Stimulated activated CD8-positive, alpha-beta memory T cell treated with anti-CD3 and anti-CD28 coated beads, Interleukin-7, amount 100 ng/mL, for 1 hour (primary cell): ENCODE results near the gene OR11H6.
"Not testable (repeated sequence)": the region's sequence is repeated elsewhere in the genome, so short reads cannot be mapped to it uniquely, and the experiment has no call there.

Source experiments
- DNase-seq, 2 donors: peaks; one replicate each; pipeline ENCODE4 v3.0.0-alpha.2; 2020; ENCODE audit warnings: low read depth in 2 of 2

The OR11H6 gene

GRCh38 chr14:20223410-20223809 is at the start of gene OR11H6:
TSS of gene OR11H6 (plus strand) at chr14:20223710. CDS start at chr14:20223710, 0 bp downstream.
- DNase-seq = no peak

- DNase-seq = not testable (repeated sequence)
These were observed 49.3 kb upstream of the OR11H6 start for GRCh38 chr14:20174205-20174604.

- DNase-seq = no peak
These were observed 47.2 kb upstream of the OR11H6 start for GRCh38 chr14:20176330-20176729.

DNA sequence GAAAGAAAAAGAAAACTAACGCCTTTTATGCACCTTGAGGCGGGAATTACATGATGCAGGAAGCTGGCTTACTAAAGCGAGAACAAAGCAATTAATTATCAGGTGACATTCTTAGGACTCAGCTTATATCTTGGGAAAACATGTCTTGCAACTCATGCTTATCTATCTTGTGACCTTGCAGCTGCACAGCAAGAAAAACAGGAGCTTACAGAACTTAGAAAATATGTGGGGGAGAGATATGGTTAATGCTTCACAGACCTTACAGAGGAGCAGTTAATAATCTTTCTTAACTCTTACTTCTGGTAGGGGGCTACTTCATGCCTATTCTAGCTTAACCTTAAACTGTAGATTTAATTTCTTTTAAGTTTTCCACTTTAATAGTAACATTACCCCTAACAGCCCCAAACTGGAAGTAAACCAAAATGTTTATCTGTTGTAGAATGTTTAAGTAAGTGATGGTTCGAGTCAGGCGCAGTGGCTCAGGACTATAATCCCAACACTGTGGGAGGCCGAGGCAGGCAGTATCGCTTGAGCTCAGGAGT is 46.0 kb upstream of the OR11H6 start:
- no peak for DNase-seq

GRCh38 chr14:20179218-20179617 is 44.3 kb upstream of the OR11H6 start:
- no peak for DNase-seq

DNA sequence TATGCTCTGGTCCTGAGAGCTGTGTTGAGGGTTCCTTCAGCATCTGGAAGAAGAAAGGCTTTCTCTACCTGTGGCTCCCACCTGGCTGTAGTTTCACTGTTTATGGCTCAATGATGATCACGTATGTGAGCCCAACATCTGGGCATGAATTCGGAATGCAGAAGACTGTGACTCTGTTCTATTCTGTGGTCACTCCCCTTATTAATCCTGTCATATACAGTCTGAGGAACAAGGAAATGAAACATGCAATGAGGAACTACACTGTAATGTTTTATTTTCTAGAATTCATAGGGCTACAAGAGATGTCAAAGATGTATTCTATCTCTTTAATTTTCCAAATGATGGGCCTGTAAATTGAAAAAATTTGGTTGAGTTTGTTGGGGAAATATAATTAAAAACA is 43.6 kb upstream of the OR11H6 start:
- DNase-seq = no peak

GRCh38 chr14:20180486-20180885 is 43.0 kb upstream of the OR11H6 start:
- no peak for DNase-seq

GRCh38 chr14:20184181-20184580 is 39.3 kb upstream of the OR11H6 start:
- no peak for DNase-seq

DNA sequence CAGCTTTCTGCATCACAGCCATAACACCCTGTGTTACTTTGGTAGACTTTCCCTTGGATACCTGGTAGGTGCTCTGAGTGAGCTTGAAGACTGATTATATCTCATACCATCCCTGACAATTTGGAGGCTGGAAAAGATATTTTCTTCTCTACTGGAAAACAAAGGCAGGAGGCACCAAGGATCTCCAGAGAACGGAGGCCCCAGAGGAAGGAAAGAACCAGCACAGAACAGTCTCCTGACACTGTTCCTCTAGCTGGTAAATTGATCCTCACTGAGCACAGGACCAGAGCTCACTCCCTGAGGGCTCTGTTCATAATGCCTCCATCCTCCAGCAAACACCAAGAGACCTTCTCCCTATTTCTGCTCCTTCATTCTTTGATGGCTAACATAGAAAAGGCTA is 32.9 kb upstream of the OR11H6 start, which contains the start of gene OR11G2:
OR11G2 (plus strand) TSS at position 301 of the 400 bp plus-strand sequence. CDS start 6,542 bp downstream, outside the sequence.
- no peak for DNase-seq

GRCh38 chr14:20191396-20191795 is 32.1 kb upstream of the OR11H6 start:
- DNase-seq = no peak

DNA sequence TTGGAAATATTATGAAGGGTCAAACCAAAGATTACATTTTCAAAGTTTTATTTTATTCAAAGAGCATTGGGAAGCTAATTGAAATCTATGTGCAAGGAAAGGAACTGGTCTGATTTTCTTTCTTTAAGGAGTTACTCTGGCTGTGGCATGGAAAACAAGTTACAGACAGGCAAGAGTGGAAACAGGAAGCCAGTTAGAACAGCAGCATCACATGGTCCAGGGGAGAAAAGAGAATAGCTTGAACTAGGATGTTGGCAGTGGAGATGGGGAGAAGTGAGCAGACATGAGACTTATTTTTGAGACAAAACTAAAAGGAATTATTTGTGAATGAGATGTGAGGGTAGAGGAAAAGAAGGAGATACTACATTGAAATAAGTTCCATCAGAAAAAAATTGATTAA is 29.4 kb upstream of the OR11H6 start:
- DNase-seq = no peak

DNA sequence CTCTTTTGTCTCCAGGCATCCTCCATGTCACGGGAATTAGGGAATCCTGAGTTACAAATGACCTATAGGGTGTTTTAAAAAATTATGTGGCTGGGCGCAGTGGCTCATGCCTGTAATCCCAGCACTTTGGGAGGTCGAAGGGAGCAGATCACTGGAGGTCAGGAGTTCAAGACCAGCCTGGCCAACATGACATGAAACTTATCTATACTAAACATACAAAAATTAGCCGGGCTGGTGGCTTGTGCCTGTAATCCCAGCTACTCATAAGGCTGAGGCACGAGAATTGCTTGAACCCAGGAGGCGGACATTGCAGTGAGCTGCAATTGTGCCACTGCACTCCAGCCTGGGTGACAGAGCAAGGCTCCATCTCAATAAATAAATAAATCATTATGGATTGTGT is 28.3 kb upstream of the OR11H6 start:
- DNase-seq = not testable (repeated sequence)

GRCh38 chr14:20195911-20196310 is 27.6 kb upstream of the OR11H6 start:
- DNase-seq = no peak

GRCh38 chr14:20197459-20197858 is 26.1 kb upstream of the OR11H6 start:
- no peak for DNase-seq

DNA sequence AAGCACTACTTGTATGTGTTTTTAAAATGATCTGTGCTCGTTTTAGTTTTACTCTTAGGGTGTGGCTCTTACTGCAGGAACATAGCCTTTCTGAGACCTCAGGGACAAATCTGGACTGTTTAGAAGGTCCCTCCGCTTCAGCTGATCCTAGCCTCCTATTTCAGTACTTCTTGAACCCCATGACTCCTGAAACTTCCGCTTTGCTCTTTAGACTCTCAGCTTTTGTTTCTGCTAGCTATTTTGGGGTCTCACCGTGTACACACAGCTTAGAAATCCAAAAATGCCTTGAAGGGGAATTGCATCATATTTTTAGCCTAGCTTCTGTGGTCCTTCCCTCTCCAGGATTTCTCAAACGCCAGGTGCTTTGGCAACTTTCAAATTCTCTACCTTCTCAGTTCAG is 24.5 kb upstream of the OR11H6 start:
- no peak for DNase-seq

DNA sequence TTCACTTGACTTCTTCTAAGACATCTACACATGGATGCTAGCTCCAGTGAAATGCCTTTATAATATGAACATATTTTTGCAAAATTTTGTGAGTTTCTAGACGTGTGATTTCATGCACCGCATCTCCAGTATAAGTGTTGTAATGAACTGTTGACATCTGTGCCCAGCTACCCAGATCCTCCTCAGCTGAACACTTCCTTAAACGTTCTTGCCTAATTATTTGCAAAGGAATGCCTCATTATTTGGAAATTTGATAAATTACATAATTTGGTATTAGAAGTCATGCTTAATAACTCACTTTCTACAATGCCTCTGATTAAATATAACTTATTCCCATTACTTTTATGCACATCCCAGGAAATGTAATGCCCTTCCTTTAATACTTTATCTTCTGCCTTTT is 18.8 kb upstream of the OR11H6 start:
- DNase-seq = no peak

DNA sequence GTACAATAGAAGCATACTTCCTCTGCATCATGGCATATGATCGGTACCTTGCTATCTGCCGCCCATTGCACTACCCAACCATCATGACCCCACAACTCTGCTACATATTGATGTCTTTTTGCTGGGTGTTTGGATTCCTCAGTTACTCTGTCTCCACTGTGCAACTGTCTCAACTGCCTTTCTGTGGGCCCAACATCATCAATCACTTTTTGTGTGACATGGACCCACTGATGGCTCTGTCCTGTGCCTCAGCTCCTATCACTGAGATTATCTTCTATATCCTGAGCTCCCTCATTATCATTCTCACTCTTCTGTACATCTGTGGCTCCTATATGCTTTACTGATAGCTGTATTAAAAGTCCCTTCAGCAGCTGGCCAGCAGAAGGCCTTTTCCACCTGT is 13.9 kb upstream of the OR11H6 start:
- no peak for DNase-seq

- DNase-seq = not testable (repeated sequence)
These were observed 11.1 kb upstream of the OR11H6 start for GRCh38 chr14:20212406-20212805.

- no peak for DNase-seq
These were observed 8.3 kb upstream of the OR11H6 start for GRCh38 chr14:20215196-20215595.

GRCh38 chr14:20219033-20219432 is 4.5 kb upstream of the OR11H6 start:
- DNase-seq = no peak

- no peak for DNase-seq
These were observed 5.2 kb downstream of the OR11H6 start, which contains the start of gene OR11H7 for GRCh38 chr14:20228681-20229080. TSS of gene OR11H7 (plus strand) at chr14:20228981.

GRCh38 chr14:20235415-20235814 is 11.9 kb downstream of the OR11H6 start:
- not testable (repeated sequence) for DNase-seq

DNA sequence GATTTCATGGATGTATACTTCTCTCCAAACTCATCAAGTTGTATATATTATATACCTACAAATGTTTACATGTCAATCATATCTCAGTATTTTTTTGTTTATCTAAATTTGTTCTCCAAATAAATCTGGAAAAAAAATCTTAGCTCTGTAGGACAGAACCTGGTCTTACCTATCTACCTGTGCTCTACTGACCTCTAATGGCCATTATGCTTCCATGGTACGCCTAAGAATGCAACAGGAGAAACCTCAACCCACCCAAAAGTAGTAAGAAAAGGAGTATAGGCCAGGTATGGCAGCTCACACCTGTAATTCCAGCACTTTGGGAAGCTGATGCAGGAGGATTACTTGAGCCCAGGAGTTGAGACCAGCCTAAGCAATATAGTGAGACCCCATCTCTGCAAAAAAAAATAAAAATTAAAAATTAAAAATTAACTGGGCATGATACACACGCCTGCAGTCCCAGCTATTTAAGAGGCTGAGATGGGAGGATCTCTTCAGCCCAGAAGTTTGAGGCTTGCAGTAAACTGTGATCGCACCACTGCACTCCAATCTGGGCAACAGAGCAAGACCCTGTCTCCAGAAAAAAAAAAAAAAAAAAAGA is 24.2 kb downstream of the OR11H6 start:
- no peak for DNase-seq

GRCh38 chr14:20262642-20263128 is 39.2 kb downstream of the OR11H6 start:
- no peak for DNase-seq
